Measurements from ENCODE around the gene NOX3. TPM values are rescaled to one million over a fixed set of nuclear protein-coding genes. Genes with fewer than 3 reads are reported as not detected.

NOX3 gene
- total and polyA plus RNA-seq, 2 experiments from 2014 or later: not detected

DNA sequence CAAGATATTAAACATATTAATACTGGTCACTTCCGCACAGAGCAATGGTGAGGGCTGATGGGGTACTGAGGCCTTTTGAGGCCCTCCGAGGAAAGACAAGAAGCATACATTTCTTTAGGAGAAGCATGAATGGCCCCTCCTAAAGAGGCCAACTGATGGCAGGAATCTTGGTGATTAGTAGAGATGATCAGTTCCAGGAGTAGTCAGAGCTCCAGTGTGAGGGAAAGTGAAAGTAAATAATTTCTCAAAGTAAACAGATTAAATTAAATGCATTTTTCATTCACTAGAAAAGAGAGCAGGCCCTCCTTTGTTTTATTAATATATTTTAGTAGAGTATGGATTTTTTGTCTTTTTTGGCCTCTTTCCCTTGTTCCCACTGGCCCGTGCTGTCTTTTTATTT lies 38.2 kb downstream of the NOX3 start:
- H3K9me3 ChIP-seq (ENCODE audit: low read depth): no peaks in the 10 kb centered on the region
- no peaks in the 10 kb centered on the region for H3K79me2 ChIP-seq
- TF ChIP-seq EZH2phosphoT487 (IDR thresholded peaks at IDR 0.05; ENCODE audit: low read depth, severe bottlenecking, unreplicated experiment): no peak
- TF ChIP-seq, protein P1, sequence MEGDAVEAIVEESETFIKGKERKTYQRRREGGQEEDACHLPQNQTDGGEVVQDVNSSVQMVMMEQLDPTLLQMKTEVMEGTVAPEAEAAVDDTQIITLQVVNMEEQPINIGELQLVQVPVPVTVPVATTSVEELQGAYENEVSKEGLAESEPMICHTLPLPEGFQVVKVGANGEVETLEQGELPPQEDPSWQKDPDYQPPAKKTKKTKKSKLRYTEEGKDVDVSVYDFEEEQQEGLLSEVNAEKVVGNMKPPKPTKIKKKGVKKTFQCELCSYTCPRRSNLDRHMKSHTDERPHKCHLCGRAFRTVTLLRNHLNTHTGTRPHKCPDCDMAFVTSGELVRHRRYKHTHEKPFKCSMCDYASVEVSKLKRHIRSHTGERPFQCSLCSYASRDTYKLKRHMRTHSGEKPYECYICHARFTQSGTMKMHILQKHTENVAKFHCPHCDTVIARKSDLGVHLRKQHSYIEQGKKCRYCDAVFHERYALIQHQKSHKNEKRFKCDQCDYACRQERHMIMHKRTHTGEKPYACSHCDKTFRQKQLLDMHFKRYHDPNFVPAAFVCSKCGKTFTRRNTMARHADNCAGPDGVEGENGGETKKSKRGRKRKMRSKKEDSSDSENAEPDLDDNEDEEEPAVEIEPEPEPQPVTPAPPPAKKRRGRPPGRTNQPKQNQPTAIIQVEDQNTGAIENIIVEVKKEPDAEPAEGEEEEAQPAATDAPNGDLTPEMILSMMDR (IDR thresholded peaks at IDR 0.05; ENCODE audit: poor library complexity): no peak
- TF ChIP-seq EZH2 (IDR thresholded peaks at IDR 0.05; ENCODE audit: borderline replicate concordance): no peak
- peaks cover 3% of the 10 kb centered on the region for H3K4me1 ChIP-seq (ENCODE audit: insufficient read depth)
- H4K20me1 ChIP-seq (ENCODE audit: insufficient read depth, poor library complexity, severe bottlenecking): no peaks in the 10 kb centered on the region
- H2AFZ ChIP-seq: no peak overlapping the region
- no peaks in the 10 kb centered on the region for H3K9me2 ChIP-seq (replicated peaks; ENCODE audit: insufficient read depth)
- no peaks in the 10 kb centered on the region for H3K27me3 ChIP-seq
- H3K27ac ChIP-seq: no peak overlapping the region
- H3K4me3 ChIP-seq: no peak overlapping the region
- no peak for DNase-seq (ENCODE audit: low spot score)
- no peaks in the 10 kb centered on the region for H3K36me3 ChIP-seq (replicated peaks; ENCODE audit: insufficient read depth, low read depth)
- H3K4me2 ChIP-seq: no peak overlapping the region
- 87% methylated on average over 3 of the region's 3 CpGs for WGBS (ENCODE audit: low lambda C conversion rate, missing lambda C conversion rate)

DNA sequence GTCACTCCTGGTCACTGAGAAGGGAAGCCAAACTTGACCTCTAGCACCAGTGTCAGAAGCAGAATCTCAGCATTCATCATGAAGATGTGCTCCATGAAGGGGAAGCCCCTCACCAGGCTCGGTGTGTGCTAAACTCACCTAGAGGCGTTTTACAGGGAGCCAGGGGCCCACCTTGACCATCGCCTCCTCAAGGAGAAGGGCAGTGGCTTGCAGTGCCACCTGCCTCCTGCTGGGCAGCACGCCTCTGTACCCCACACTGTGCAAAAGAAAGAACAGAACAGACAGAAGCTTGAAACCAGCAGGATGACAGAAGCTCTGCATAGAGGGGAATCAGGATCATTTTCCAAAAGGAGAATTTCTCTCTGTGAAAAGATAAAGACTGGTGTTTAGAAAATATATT lies 39.7 kb downstream of the NOX3 start:
- Histone ChIP-seq H3K4me2 (no peak overlapping the region), H3K4me3 (no peak overlapping the region), H3K27me3 (no peaks in the 10 kb centered on the region), H3K9me3 (ENCODE audit: low read depth) (no peaks in the 10 kb centered on the region), H3K9me2 (replicated peaks; ENCODE audit: insufficient read depth) (no peaks in the 10 kb centered on the region), H2AFZ (no peak overlapping the region), H4K20me1 (ENCODE audit: insufficient read depth, poor library complexity, severe bottlenecking) (no peaks in the 10 kb centered on the region), H3K4me1 (ENCODE audit: insufficient read depth) (peaks cover 3% of the 10 kb centered on the region), H3K27ac (no peak overlapping the region), H3K79me2 (no peaks in the 10 kb centered on the region), H3K36me3 (replicated peaks; ENCODE audit: insufficient read depth, low read depth) (no peaks in the 10 kb centered on the region)
- TF ChIP-seq, protein P1 (IDR thresholded peaks at IDR 0.05; ENCODE audit: poor library complexity): no peak
- TF ChIP-seq EZH2 (IDR thresholded peaks at IDR 0.05; ENCODE audit: borderline replicate concordance) (no peak), EZH2phosphoT487 (IDR thresholded peaks at IDR 0.05; ENCODE audit: low read depth, severe bottlenecking, unreplicated experiment) (no peak)
- 96% methylated on average over 4 of the region's 4 CpGs for WGBS (ENCODE audit: low lambda C conversion rate, missing lambda C conversion rate)
- DNase-seq (ENCODE audit: low spot score): no peak

DNA sequence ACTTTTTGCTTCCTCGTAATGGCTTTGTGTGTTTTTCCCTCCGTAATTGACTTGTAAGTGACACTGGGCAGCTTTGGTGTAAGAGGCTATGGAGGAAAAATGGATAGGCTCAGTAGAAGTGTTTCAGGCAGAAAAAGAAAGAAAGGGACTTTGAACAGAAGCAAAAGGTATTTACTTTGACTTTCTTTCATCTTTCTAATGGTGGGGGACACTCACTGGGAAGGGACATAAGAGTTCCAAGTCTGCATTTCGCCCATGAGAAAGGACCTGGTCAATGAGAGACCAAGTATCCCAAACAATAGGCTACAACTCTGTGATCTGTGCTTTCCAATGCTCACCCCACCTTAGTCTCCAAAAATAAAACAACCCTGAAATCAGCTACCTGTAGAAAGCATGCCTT lies 41.6 kb downstream of the NOX3 start:
- Histone ChIP-seq H3K36me3 (replicated peaks; ENCODE audit: insufficient read depth, low read depth) (no peaks in the 10 kb centered on the region), H3K4me2 (no peak overlapping the region), H3K4me3 (no peak overlapping the region), H3K4me1 (ENCODE audit: insufficient read depth) (peaks cover 3% of the 10 kb centered on the region), H3K9me2 (replicated peaks; ENCODE audit: insufficient read depth) (no peaks in the 10 kb centered on the region), H3K27me3 (no peaks in the 10 kb centered on the region), H2AFZ (peak overlapping the region; percentile 25), H3K27ac (peak overlapping the region; percentile 39), H4K20me1 (ENCODE audit: insufficient read depth, poor library complexity, severe bottlenecking) (no peaks in the 10 kb centered on the region), H3K79me2 (no peaks in the 10 kb centered on the region), H3K9me3 (ENCODE audit: low read depth) (no peaks in the 10 kb centered on the region)
- no peak for TF ChIP-seq EZH2 (IDR thresholded peaks at IDR 0.05; ENCODE audit: borderline replicate concordance)
- no peak for TF ChIP-seq EZH2phosphoT487 (IDR thresholded peaks at IDR 0.05; ENCODE audit: low read depth, severe bottlenecking, unreplicated experiment)
- TF ChIP-seq, protein P1 (IDR thresholded peaks at IDR 0.05; ENCODE audit: poor library complexity): no peak
- DNase-seq (ENCODE audit: low spot score): no peak
- 73% methylated on average over 3 of the region's 3 CpGs for WGBS (ENCODE audit: low lambda C conversion rate, missing lambda C conversion rate)

DNA sequence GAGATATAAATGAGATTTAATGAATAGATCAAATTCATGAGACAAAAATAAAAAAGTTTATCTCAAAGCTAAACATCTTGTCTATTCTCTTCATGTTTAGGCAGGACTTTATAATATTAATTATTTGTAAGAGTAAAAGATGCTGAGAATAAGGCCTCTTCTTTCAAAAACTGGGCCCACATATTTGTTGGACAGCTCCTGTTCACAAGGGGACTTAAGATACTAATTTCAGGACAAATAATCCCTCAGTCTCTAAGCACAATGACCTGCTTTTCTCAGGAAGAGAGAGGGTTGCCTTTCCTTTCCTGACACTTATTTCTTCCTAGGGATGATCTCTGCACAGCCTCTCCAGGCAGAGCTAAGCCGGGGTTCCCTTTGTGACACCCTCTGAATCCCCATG lies 43.3 kb downstream of the NOX3 start:
- Histone ChIP-seq H3K9me3 (ENCODE audit: low read depth) (no peaks in the 10 kb centered on the region), H3K27me3 (no peaks in the 10 kb centered on the region), H3K4me1 (ENCODE audit: insufficient read depth) (peaks cover 3% of the 10 kb centered on the region), H4K20me1 (ENCODE audit: insufficient read depth, poor library complexity, severe bottlenecking) (no peaks in the 10 kb centered on the region), H3K79me2 (no peaks in the 10 kb centered on the region), H3K9me2 (replicated peaks; ENCODE audit: insufficient read depth) (no peaks in the 10 kb centered on the region), H3K4me2 (no peak overlapping the region), H3K4me3 (no peak overlapping the region), H3K27ac (no peak overlapping the region), H3K36me3 (replicated peaks; ENCODE audit: insufficient read depth, low read depth) (no peaks in the 10 kb centered on the region), H2AFZ (no peak overlapping the region)
- WGBS (ENCODE audit: low lambda C conversion rate, missing lambda C conversion rate): 100% methylated on average over 1 of the region's 1 CpG
- TF ChIP-seq, protein P1 (IDR thresholded peaks at IDR 0.05; ENCODE audit: poor library complexity): no peak
- no peak for TF ChIP-seq EZH2 (IDR thresholded peaks at IDR 0.05; ENCODE audit: borderline replicate concordance)
- TF ChIP-seq EZH2phosphoT487 (IDR thresholded peaks at IDR 0.05; ENCODE audit: low read depth, severe bottlenecking, unreplicated experiment): no peak
- DNase-seq (ENCODE audit: low spot score): no peak
